Adrenal gland (tissue), 12 donors: ENCODE measurements around the gene SLC35C1. TPM values are rescaled to one million over a fixed set of nuclear protein-coding genes. Genes with fewer than 3 reads are reported as not detected.

Experiments used
- DNase-seq, 7 donors: peaks; one replicate each; pipeline ENCODE4 v3.0.0-alpha.2; 2019 to 2020
- H3K27ac ChIP-seq, 5 donors: fragments of 200-600 bp; sonication (generic) in 4 of 5; 1 replicate in 3 of 5; 2 replicates in 2 of 5; pipeline versions ENCODE4 v1.5.1 to v1.8.0; 2016 to 2020; ENCODE audit warnings: mild to moderate bottlenecking in 1 of 5
- H3K27me3 ChIP-seq: fragments of 200-600 bp; 2 replicates; pipeline ENCODE4 v1.8.0; 2021
- H3K36me3 ChIP-seq, 2 donors: fragments of 200-600 bp; replicated peaks in 1 of 2; 1 replicate in 1 of 2; 2 replicates in 1 of 2; pipeline versions ENCODE4 v1.5.1 to v1.8.0; 2018 to 2022
- H3K4me1 ChIP-seq, 2 donors: fragments of 200-600 bp; replicated peaks in 1 of 2; 1 replicate in 1 of 2; 2 replicates in 1 of 2; pipeline versions ENCODE4 v1.5.1 to v1.8.0; 2018 to 2021
- H3K4me3 ChIP-seq, 4 donors: fragments of 200-600 bp; sonication (generic) in 3 of 4; one replicate each; pipeline ENCODE4 v1.5.1; 2016 to 2018
- H3K9me3 ChIP-seq, 3 donors: fragments of 200-600 bp; sonication (generic) in 1 of 3; replicated peaks in 1 of 3; 1 replicate in 2 of 3; 2 replicates in 1 of 3; pipeline versions ENCODE4 v1.5.1 to v1.8.0; 2016 to 2021
- CTCF ChIP-seq, 6 experiments: fragments of 450-650 bp in 4 of 6; fragments of 200-600 bp in 2 of 6; sonication (generic) in 1 of 6; IDR thresholded peaks; 1 replicate in 5 of 6; 2 replicates in 1 of 6; pipeline versions ENCODE4 v1.5.1 to v1.8.0; 2016 to 2021; ENCODE audit warnings: antibody characterized with exemption in 6 of 6, mild to moderate bottlenecking in 2 of 6, moderate library complexity in 1 of 6
- POLR2A ChIP-seq, 2 donors: fragments of 450-650 bp; IDR thresholded peaks; one replicate each; pipeline ENCODE4 v1.6.1; 2017; ENCODE audit warnings: antibody characterized with exemption in 2 of 2, mild to moderate bottlenecking in 2 of 2, moderate library complexity in 1 of 2
- WGBS, 4 donors: extraction: QIAGEN DNeasy Blood & Tissue Kit in 2 of 4; methylation state at CpG; one replicate each; pipeline versions ENCODE4 v1.1.5 to v1.1.7; 2013 to 2017; 5-methylcytosine and 5-hydroxymethylcytosine counted together
- intact Hi-C, 2 donors: fragments of 100-400 bp; cut with DNase I; formaldehyde crosslinking; loops; one replicate each; pipeline versions ENCODE4 v1.14.1 to v1.15.0; 2022 to 2023
- polyA plus RNA-seq, 3 donors: library from polyadenylated mRNA; stranded (reverse); fragments of 200-250 nt in 2 of 3; fragments of 350-450 nt in 1 of 3; fragmentation: Illumina TruSeq in 1 of 3; extraction: RNeasy Lipid Tissue Mini Kit (QIAGEN cat#74804) in 1 of 3; gene quantifications; one replicate each; pipeline ENCODE4 v1.2.3, GENCODE V29; 2013 to 2014
- total RNA-seq, 9 donors: library from RNA; depleted of rRNA in 4 of 9; stranded (reverse); fragments of >200 nt in 4 of 9; fragments of 120-200 nt in 1 of 9; fragmentation: NEBNext Ultra II Directional in 1 of 9; extraction: Animal tissue kit (Norgen Biotek cat#: 25700) in 1 of 9; gene quantifications; one replicate each; pipeline versions ENCODE4 v1.1.0 to v1.2.4, GENCODE V29; 2013 to 2023
- donor health status: healthy with polysubstance abuse.
- donor health status: Bipolar disorder and iron deficiency.
- donor health status: DM: yes; HTN: yes; CAD: no.
- donor health status: DM: no; HTN: no; CAD: no.
- donor health status: DM: no; HTN: no; CAD: no.
- donor health status: DM: yes; HTN: yes; CAD: no.

Gene SLC35C1
- total and polyA plus RNA-seq, 12 donors, result 4.4 to 17.3 (median 10.1) TPM

GRCh38 chr11:45773786-45774655, 30.9 kb upstream of the SLC35C1 start:
- no peak for TF ChIP-seq CTCF (IDR thresholded peaks at IDR 0.05)
- TF ChIP-seq POLR2A (IDR thresholded peaks at IDR 0.05), result no peak
- intact Hi-C loops, result loop anchor here in 1 of 2 donors (2.0 to 5.0 kb wide), 2 partner anchors 117 to 401 kb away; no protein-coding TSS in a partner anchor
- no peaks in the 10 kb centered on the region for H3K36me3 ChIP-seq
- H3K9me3 ChIP-seq, result no peaks in the 10 kb centered on the region
- H3K4me1 ChIP-seq, result no peaks in the 10 kb centered on the region
- peak in 1 of 7 donors; percentile 39 for DNase-seq
- WGBS, 4 donors, result 73 to 95% (median 82%) methylated on average over 8 to 12 of the region's 12 CpGs
- no peak overlapping the region for H3K27ac ChIP-seq
- H3K4me3 ChIP-seq, result no peak overlapping the region
- no peaks in the 10 kb centered on the region for H3K27me3 ChIP-seq

- DNase-seq, result peak in 1 of 7 donors; percentile 30
- Histone ChIP-seq H3K4me1 (no peaks in the 10 kb centered on the region), H3K27ac (no peak overlapping the region), H3K9me3 (no peaks in the 10 kb centered on the region), H3K36me3 (no peaks in the 10 kb centered on the region), H3K27me3 (no peaks in the 10 kb centered on the region), H3K4me3 (no peak overlapping the region)
- intact Hi-C loops, result loop anchor here in 1 of 2 donors (5.0 kb wide), 1 partner anchor 117 kb away; no protein-coding TSS in a partner anchor
- 73 to 100% (median 90%) methylated on average over 3 to 4 of the region's 4 CpGs for WGBS, 4 donors
- no peak for TF ChIP-seq CTCF (IDR thresholded peaks at IDR 0.05)
- TF ChIP-seq POLR2A (IDR thresholded peaks at IDR 0.05), result no peak
These were observed 30.2 kb upstream of the SLC35C1 start for GRCh38 chr11:45774786-45775185.

- H3K9me3 ChIP-seq, result no peaks in the 10 kb centered on the region
- H3K4me3 ChIP-seq, result no peak overlapping the region
- H3K36me3 ChIP-seq, result no peaks in the 10 kb centered on the region
- intact Hi-C loops, result no loop called here
- H3K27me3 ChIP-seq, result peaks cover 9% of the 10 kb centered on the region
- WGBS, 4 donors, result 82 to 91% (median 86%) methylated on average over 9 of the region's 9 CpGs
- TF ChIP-seq CTCF (IDR thresholded peaks at IDR 0.05) (no peak), POLR2A (IDR thresholded peaks at IDR 0.05) (no peak)
- peak in 1 of 7 donors; percentile 24 for DNase-seq
- H3K27ac ChIP-seq, result no peak overlapping the region
- no peaks in the 10 kb centered on the region for H3K4me1 ChIP-seq
These were observed 27.6 kb upstream of the SLC35C1 start for GRCh38 chr11:45777127-45777969.

GRCh38 chr11:45778341-45778740, 26.6 kb upstream of the SLC35C1 start:
- intact Hi-C loops, result no loop called here
- DNase-seq, result peak in 1 of 7 donors; percentile 28
- no peak overlapping the region for H3K4me3 ChIP-seq
- no peaks in the 10 kb centered on the region for H3K9me3 ChIP-seq
- no peaks in the 10 kb centered on the region for H3K36me3 ChIP-seq
- no peak for TF ChIP-seq POLR2A (IDR thresholded peaks at IDR 0.05)
- no peak for TF ChIP-seq CTCF (IDR thresholded peaks at IDR 0.05)
- WGBS, 4 donors, result 80 to 90% (median 87%) methylated on average over 6 of the region's 6 CpGs
- H3K4me1 ChIP-seq, result no peaks in the 10 kb centered on the region
- no peak overlapping the region for H3K27ac ChIP-seq
- H3K27me3 ChIP-seq, result peaks cover 9% of the 10 kb centered on the region
